Measurements from ENCODE around the gene ILK.
A peak's percentile ranks its signal among the peaks of the same experiment; 100 is the strongest.

ILK gene

GRCh38 chr11:6571434-6572008 is 32.1 kb upstream of the ILK start:
- Histone ChIP-seq H3K56ac (ENCODE audit: low read length) (no peak overlapping the region), H3K4ac (ENCODE audit: low read depth, low read length) (no peak overlapping the region), H2AK5ac (ENCODE audit: low read length) (no peak overlapping the region), H4K8ac (ENCODE audit: low read depth, low read length) (no peak overlapping the region), H4K5ac (ENCODE audit: low read length) (no peak overlapping the region), H3K9ac (ENCODE audit: low read length) (no peak overlapping the region), H3K23ac (ENCODE audit: low read length) (no peak overlapping the region), H3K79me2 (ENCODE audit: control insufficient read depth, insufficient read depth, low read length) (no peaks in the 10 kb centered on the region), H3K4me3 (ENCODE audit: low read length) (no peak overlapping the region), H2BK15ac (replicated peaks; ENCODE audit: low read depth) (no peak overlapping the region), H3K18ac (ENCODE audit: low read length) (no peak overlapping the region), H2BK120ac (ENCODE audit: low read depth, low read length) (no peak overlapping the region), H3K4me1 (ENCODE audit: control insufficient read depth, low read depth, low read length) (peaks cover 3% of the 10 kb centered on the region), H3K27me3 (ENCODE audit: insufficient read depth, low read length, poor library complexity) (no peaks in the 10 kb centered on the region), H3K79me1 (ENCODE audit: low read length) (no peaks in the 10 kb centered on the region), H2BK5ac (ENCODE audit: low read length) (no peak overlapping the region), H3K36me3 (ENCODE audit: control insufficient read depth, insufficient read depth, low read length) (no peaks in the 10 kb centered on the region), H3K4me2 (ENCODE audit: low read length) (no peak overlapping the region), H3K27ac (ENCODE audit: low read depth, low read length) (no peak overlapping the region)
- peak; percentile 17 for DNase-seq
- no CpG with 5 or more reads among the region's 22 CpGs for WGBS (ENCODE audit: extremely low coverage, insufficient coverage, low lambda C conversion rate)

GRCh38 chr11:6572215-6572614 is 31.4 kb upstream of the ILK start:
- H3K4me2 ChIP-seq (ENCODE audit: low read length), result no peak overlapping the region
- H3K79me1 ChIP-seq (ENCODE audit: low read length), result no peaks in the 10 kb centered on the region
- H3K56ac ChIP-seq (ENCODE audit: low read length), result no peak overlapping the region
- H3K18ac ChIP-seq (ENCODE audit: low read length), result no peak overlapping the region
- no peaks in the 10 kb centered on the region for H3K27me3 ChIP-seq (ENCODE audit: insufficient read depth, low read length, poor library complexity)
- no peak overlapping the region for H4K5ac ChIP-seq (ENCODE audit: low read length)
- no peak overlapping the region for H3K4ac ChIP-seq (ENCODE audit: low read depth, low read length)
- no peak overlapping the region for H3K23ac ChIP-seq (ENCODE audit: low read length)
- H3K4me3 ChIP-seq (ENCODE audit: low read length), result no peak overlapping the region
- no peak overlapping the region for H2BK15ac ChIP-seq (replicated peaks; ENCODE audit: low read depth)
- H3K27ac ChIP-seq (ENCODE audit: low read depth, low read length), result no peak overlapping the region
- H2BK5ac ChIP-seq (ENCODE audit: low read length), result no peak overlapping the region
- no CpG with 5 or more reads among the region's 2 CpGs for WGBS (ENCODE audit: extremely low coverage, insufficient coverage, low lambda C conversion rate)
- H3K4me1 ChIP-seq (ENCODE audit: control insufficient read depth, low read depth, low read length), result peaks cover 3% of the 10 kb centered on the region
- H2BK120ac ChIP-seq (ENCODE audit: low read depth, low read length), result no peak overlapping the region
- no peaks in the 10 kb centered on the region for H3K36me3 ChIP-seq (ENCODE audit: control insufficient read depth, insufficient read depth, low read length)
- H3K9ac ChIP-seq (ENCODE audit: low read length), result no peak overlapping the region
- no peak overlapping the region for H2AK5ac ChIP-seq (ENCODE audit: low read length)
- no peaks in the 10 kb centered on the region for H3K79me2 ChIP-seq (ENCODE audit: control insufficient read depth, insufficient read depth, low read length)
- H4K8ac ChIP-seq (ENCODE audit: low read depth, low read length), result no peak overlapping the region
- no peak for DNase-seq

GRCh38 chr11:6574816-6575715 is 28.5 kb upstream of the ILK start:
- no peak overlapping the region for H4K5ac ChIP-seq (ENCODE audit: low read length)
- H3K4me3 ChIP-seq (ENCODE audit: low read length), result no peak overlapping the region
- H3K79me2 ChIP-seq (ENCODE audit: control insufficient read depth, insufficient read depth, low read length), result no peaks in the 10 kb centered on the region
- no peaks in the 10 kb centered on the region for H3K4me1 ChIP-seq (ENCODE audit: control insufficient read depth, low read depth, low read length)
- no peak overlapping the region for H2BK5ac ChIP-seq (ENCODE audit: low read length)
- no peak overlapping the region for H3K9ac ChIP-seq (ENCODE audit: low read length)
- WGBS (ENCODE audit: extremely low coverage, insufficient coverage, low lambda C conversion rate), result no CpG with 5 or more reads among the region's 6 CpGs
- no peak overlapping the region for H2AK5ac ChIP-seq (ENCODE audit: low read length)
- no peak overlapping the region for H3K27ac ChIP-seq (ENCODE audit: low read depth, low read length)
- H3K4ac ChIP-seq (ENCODE audit: low read depth, low read length), result no peak overlapping the region
- H2BK15ac ChIP-seq (replicated peaks; ENCODE audit: low read depth), result no peak overlapping the region
- no peaks in the 10 kb centered on the region for H3K79me1 ChIP-seq (ENCODE audit: low read length)
- no peak for DNase-seq
- no peak overlapping the region for H3K56ac ChIP-seq (ENCODE audit: low read length)
- no peaks in the 10 kb centered on the region for H3K27me3 ChIP-seq (ENCODE audit: insufficient read depth, low read length, poor library complexity)
- no peak overlapping the region for H3K18ac ChIP-seq (ENCODE audit: low read length)
- H3K36me3 ChIP-seq (ENCODE audit: control insufficient read depth, insufficient read depth, low read length), result no peaks in the 10 kb centered on the region
- H3K4me2 ChIP-seq (ENCODE audit: low read length), result no peak overlapping the region
- H4K8ac ChIP-seq (ENCODE audit: low read depth, low read length), result no peak overlapping the region
- no peak overlapping the region for H2BK120ac ChIP-seq (ENCODE audit: low read depth, low read length)
- H3K23ac ChIP-seq (ENCODE audit: low read length), result no peak overlapping the region

GRCh38 chr11:6576471-6577373 is 26.9 kb upstream of the ILK start:
- no peak overlapping the region for H4K8ac ChIP-seq (ENCODE audit: low read depth, low read length)
- no peak overlapping the region for H2BK120ac ChIP-seq (ENCODE audit: low read depth, low read length)
- H3K56ac ChIP-seq (ENCODE audit: low read length), result no peak overlapping the region
- no peak overlapping the region for H4K5ac ChIP-seq (ENCODE audit: low read length)
- no peak overlapping the region for H3K23ac ChIP-seq (ENCODE audit: low read length)
- no peaks in the 10 kb centered on the region for H3K36me3 ChIP-seq (ENCODE audit: control insufficient read depth, insufficient read depth, low read length)
- H3K27ac ChIP-seq (ENCODE audit: low read depth, low read length), result no peak overlapping the region
- no peaks in the 10 kb centered on the region for H3K27me3 ChIP-seq (ENCODE audit: insufficient read depth, low read length, poor library complexity)
- WGBS (ENCODE audit: extremely low coverage, insufficient coverage, low lambda C conversion rate), result no CpG with 5 or more reads among the region's 6 CpGs
- no peak overlapping the region for H3K9ac ChIP-seq (ENCODE audit: low read length)
- DNase-seq, result no peak
- H3K4me2 ChIP-seq (ENCODE audit: low read length), result no peak overlapping the region
- no peaks in the 10 kb centered on the region for H3K79me1 ChIP-seq (ENCODE audit: low read length)
- H3K79me2 ChIP-seq (ENCODE audit: control insufficient read depth, insufficient read depth, low read length), result no peaks in the 10 kb centered on the region
- H3K4ac ChIP-seq (ENCODE audit: low read depth, low read length), result no peak overlapping the region
- no peaks in the 10 kb centered on the region for H3K4me1 ChIP-seq (ENCODE audit: control insufficient read depth, low read depth, low read length)
- no peak overlapping the region for H2BK5ac ChIP-seq (ENCODE audit: low read length)
- no peak overlapping the region for H3K18ac ChIP-seq (ENCODE audit: low read length)
- H2BK15ac ChIP-seq (replicated peaks; ENCODE audit: low read depth), result no peak overlapping the region
- no peak overlapping the region for H2AK5ac ChIP-seq (ENCODE audit: low read length)
- no peak overlapping the region for H3K4me3 ChIP-seq (ENCODE audit: low read length)

- H3K56ac ChIP-seq (ENCODE audit: low read length), result no peak overlapping the region
- no peak overlapping the region for H4K5ac ChIP-seq (ENCODE audit: low read length)
- no peak overlapping the region for H3K4ac ChIP-seq (ENCODE audit: low read depth, low read length)
- H3K79me1 ChIP-seq (ENCODE audit: low read length), result no peaks in the 10 kb centered on the region
- no peak overlapping the region for H2BK5ac ChIP-seq (ENCODE audit: low read length)
- H2BK15ac ChIP-seq (replicated peaks; ENCODE audit: low read depth), result no peak overlapping the region
- no peaks in the 10 kb centered on the region for H3K4me1 ChIP-seq (ENCODE audit: control insufficient read depth, low read depth, low read length)
- no peak overlapping the region for H3K23ac ChIP-seq (ENCODE audit: low read length)
- no peak overlapping the region for H2BK120ac ChIP-seq (ENCODE audit: low read depth, low read length)
- no peak overlapping the region for H3K18ac ChIP-seq (ENCODE audit: low read length)
- no peak overlapping the region for H2AK5ac ChIP-seq (ENCODE audit: low read length)
- no peak overlapping the region for H3K27ac ChIP-seq (ENCODE audit: low read depth, low read length)
- H4K8ac ChIP-seq (ENCODE audit: low read depth, low read length), result no peak overlapping the region
- no peak overlapping the region for H3K9ac ChIP-seq (ENCODE audit: low read length)
- DNase-seq, result no peak
- H3K79me2 ChIP-seq (ENCODE audit: control insufficient read depth, insufficient read depth, low read length), result no peaks in the 10 kb centered on the region
- no CpG with 5 or more reads among the region's 1 CpG for WGBS (ENCODE audit: extremely low coverage, insufficient coverage, low lambda C conversion rate)
- no peak overlapping the region for H3K4me2 ChIP-seq (ENCODE audit: low read length)
- no peaks in the 10 kb centered on the region for H3K36me3 ChIP-seq (ENCODE audit: control insufficient read depth, insufficient read depth, low read length)
- H3K27me3 ChIP-seq (ENCODE audit: insufficient read depth, low read length, poor library complexity), result no peaks in the 10 kb centered on the region
- no peak overlapping the region for H3K4me3 ChIP-seq (ENCODE audit: low read length)
Measured at GRCh38 chr11:6578134-6578533, 25.4 kb upstream of the ILK start.

Data from mesendoderm (in vitro differentiated cells).